ENCODE measurements around the gene FZD8. TPM values are rescaled to one million over a fixed set of nuclear protein-coding genes. Genes with fewer than 3 reads are reported as not detected.
"Not testable (repeated sequence)": the region's sequence is repeated elsewhere in the genome, so short reads cannot be mapped to it uniquely, and the experiment has no call there.

The FZD8 gene
- polyA plus RNA-seq, 1 donor (not counting 4 experiments of a cell fraction or from before 2014, with no cell fraction given): 1.5 TPM

DNA sequence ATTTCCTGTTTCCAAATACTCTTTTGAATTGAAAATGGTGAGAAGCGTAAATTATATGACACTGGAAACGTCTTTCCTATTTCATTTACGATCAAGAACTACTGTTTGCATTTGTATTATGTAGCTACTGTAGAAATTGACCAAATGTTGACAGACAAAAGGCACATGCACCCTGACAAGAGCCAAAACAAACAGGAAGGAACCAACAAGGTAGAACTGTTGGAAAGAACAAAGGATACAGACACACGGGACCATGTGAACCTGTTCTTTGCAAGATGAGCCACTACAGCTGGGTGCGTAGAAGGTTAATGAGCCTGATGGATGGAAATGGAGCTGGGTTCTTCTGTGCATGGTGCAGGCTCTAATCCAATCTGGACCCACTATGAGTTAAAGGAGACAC, 48.4 kb upstream of the FZD8 start:
- no peaks in the 10 kb centered on the region for H3K27me3 ChIP-seq (ENCODE audit: control insufficient read depth, extremely low read depth, insufficient read depth, low read length)
- TF ChIP-seq EZH2 (IDR thresholded peaks at IDR 0.05; ENCODE audit: low read length): no peak
- TF ChIP-seq, protein P1, sequence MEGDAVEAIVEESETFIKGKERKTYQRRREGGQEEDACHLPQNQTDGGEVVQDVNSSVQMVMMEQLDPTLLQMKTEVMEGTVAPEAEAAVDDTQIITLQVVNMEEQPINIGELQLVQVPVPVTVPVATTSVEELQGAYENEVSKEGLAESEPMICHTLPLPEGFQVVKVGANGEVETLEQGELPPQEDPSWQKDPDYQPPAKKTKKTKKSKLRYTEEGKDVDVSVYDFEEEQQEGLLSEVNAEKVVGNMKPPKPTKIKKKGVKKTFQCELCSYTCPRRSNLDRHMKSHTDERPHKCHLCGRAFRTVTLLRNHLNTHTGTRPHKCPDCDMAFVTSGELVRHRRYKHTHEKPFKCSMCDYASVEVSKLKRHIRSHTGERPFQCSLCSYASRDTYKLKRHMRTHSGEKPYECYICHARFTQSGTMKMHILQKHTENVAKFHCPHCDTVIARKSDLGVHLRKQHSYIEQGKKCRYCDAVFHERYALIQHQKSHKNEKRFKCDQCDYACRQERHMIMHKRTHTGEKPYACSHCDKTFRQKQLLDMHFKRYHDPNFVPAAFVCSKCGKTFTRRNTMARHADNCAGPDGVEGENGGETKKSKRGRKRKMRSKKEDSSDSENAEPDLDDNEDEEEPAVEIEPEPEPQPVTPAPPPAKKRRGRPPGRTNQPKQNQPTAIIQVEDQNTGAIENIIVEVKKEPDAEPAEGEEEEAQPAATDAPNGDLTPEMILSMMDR (optimal IDR thresholded peaks at IDR 0.05 in 1 of 3, IDR thresholded peaks at IDR 0.05 in 1 of 3, conservative IDR thresholded peaks at IDR 0.05 in 1 of 3; ENCODE audit: extremely low read depth in 1 of 3, insufficient read depth in 2 of 3, low read length in 3 of 3): no peak
- H2AFZ ChIP-seq (ENCODE audit: control insufficient read depth, low read length): no peak overlapping the region
- no peak overlapping the region for H3K9ac ChIP-seq (ENCODE audit: control insufficient read depth, extremely low read depth, insufficient read depth, low read length)
- H4K20me1 ChIP-seq (ENCODE audit: control insufficient read depth, extremely low read depth, insufficient read depth, low read length): no peaks in the 10 kb centered on the region
- no peaks in the 10 kb centered on the region for H3K4me1 ChIP-seq (ENCODE audit: control insufficient read depth, extremely low read depth, insufficient read depth, low read length)
- H3K4me3 ChIP-seq (ENCODE audit: control insufficient read depth in 2 of 3, extremely low read depth in 1 of 3, insufficient read depth in 2 of 3, low read depth in 1 of 3, low read length in 3 of 3): no peak overlapping the region
- dilution Hi-C loops (cut with MboI; ENCODE audit: extremely low pct_ligation_motif_present, low sequenced_read_pairs): no loop called here
- H3K36me3 ChIP-seq (ENCODE audit: control insufficient read depth in 2 of 2, extremely low read depth in 1 of 2, insufficient read depth in 2 of 2, low read length in 2 of 2): no peaks in the 10 kb centered on the region
- H3K9me1 ChIP-seq (ENCODE audit: control insufficient read depth, extremely low read depth, insufficient read depth, low read length): no peaks in the 10 kb centered on the region
- no peaks in the 10 kb centered on the region for H3K79me2 ChIP-seq (ENCODE audit: control insufficient read depth, insufficient read depth, low read length)
- FAIRE-seq (no peak), DNase-seq (ENCODE audit: low read depth, low spot score) (no peak)
- H3K9me3 ChIP-seq (ENCODE audit: control insufficient read depth, low read depth, low read length): no peaks in the 10 kb centered on the region
- H3K4me2 ChIP-seq (ENCODE audit: control insufficient read depth, extremely low read depth, insufficient read depth, low read depth, low read length): no peak overlapping the region
- no peak overlapping the region for H3K27ac ChIP-seq (ENCODE audit: control insufficient read depth, insufficient read depth, low read length)

GRCh38 chr10:35685858-35686257, 43.8 kb upstream of the FZD8 start:
- H3K36me3 ChIP-seq (ENCODE audit: control insufficient read depth in 2 of 2, extremely low read depth in 1 of 2, insufficient read depth in 2 of 2, low read length in 2 of 2); H2AFZ ChIP-seq (ENCODE audit: control insufficient read depth, low read length); H3K27me3 ChIP-seq (ENCODE audit: control insufficient read depth, extremely low read depth, insufficient read depth, low read length); H3K4me2 ChIP-seq (ENCODE audit: control insufficient read depth, extremely low read depth, insufficient read depth, low read depth, low read length); H3K4me3 ChIP-seq (ENCODE audit: control insufficient read depth in 2 of 3, extremely low read depth in 1 of 3, insufficient read depth in 2 of 3, low read depth in 1 of 3, low read length in 3 of 3); H3K27ac ChIP-seq (ENCODE audit: control insufficient read depth, insufficient read depth, low read length); H3K9me3 ChIP-seq (ENCODE audit: control insufficient read depth, low read depth, low read length); H3K4me1 ChIP-seq (ENCODE audit: control insufficient read depth, extremely low read depth, insufficient read depth, low read length); H3K9ac ChIP-seq (ENCODE audit: control insufficient read depth, extremely low read depth, insufficient read depth, low read length); dilution Hi-C loops (cut with MboI; ENCODE audit: extremely low pct_ligation_motif_present, low sequenced_read_pairs); H3K9me1 ChIP-seq (ENCODE audit: control insufficient read depth, extremely low read depth, insufficient read depth, low read length); DNase-seq (ENCODE audit: low read depth, low spot score); FAIRE-seq; H3K79me2 ChIP-seq (ENCODE audit: control insufficient read depth, insufficient read depth, low read length); H4K20me1 ChIP-seq (ENCODE audit: control insufficient read depth, extremely low read depth, insufficient read depth, low read length): not testable (repeated sequence)

- Histone ChIP-seq H3K9me1 (ENCODE audit: control insufficient read depth, extremely low read depth, insufficient read depth, low read length) (no peaks in the 10 kb centered on the region), H4K20me1 (ENCODE audit: control insufficient read depth, extremely low read depth, insufficient read depth, low read length) (no peaks in the 10 kb centered on the region), H3K4me2 (ENCODE audit: control insufficient read depth, extremely low read depth, insufficient read depth, low read depth, low read length) (no peak overlapping the region), H3K36me3 (ENCODE audit: control insufficient read depth in 2 of 2, extremely low read depth in 1 of 2, insufficient read depth in 2 of 2, low read length in 2 of 2) (no peaks in the 10 kb centered on the region), H3K9ac (ENCODE audit: control insufficient read depth, extremely low read depth, insufficient read depth, low read length) (no peak overlapping the region), H3K27ac (ENCODE audit: control insufficient read depth, insufficient read depth, low read length) (no peak overlapping the region), H3K4me3 (ENCODE audit: control insufficient read depth in 2 of 3, extremely low read depth in 1 of 3, insufficient read depth in 2 of 3, low read depth in 1 of 3, low read length in 3 of 3) (no peak overlapping the region), H3K27me3 (ENCODE audit: control insufficient read depth, extremely low read depth, insufficient read depth, low read length) (no peaks in the 10 kb centered on the region), H3K9me3 (ENCODE audit: control insufficient read depth, low read depth, low read length) (no peaks in the 10 kb centered on the region), H2AFZ (ENCODE audit: control insufficient read depth, low read length) (no peak overlapping the region), H3K4me1 (ENCODE audit: control insufficient read depth, extremely low read depth, insufficient read depth, low read length) (no peaks in the 10 kb centered on the region), H3K79me2 (ENCODE audit: control insufficient read depth, insufficient read depth, low read length) (no peaks in the 10 kb centered on the region)
- dilution Hi-C loops (cut with MboI; ENCODE audit: extremely low pct_ligation_motif_present, low sequenced_read_pairs): no loop called here
- DNase-seq (ENCODE audit: low read depth, low spot score) (no peak), FAIRE-seq (no peak)
- TF ChIP-seq EZH2 (IDR thresholded peaks at IDR 0.05; ENCODE audit: low read length): no peak
- TF ChIP-seq, protein P1 (optimal IDR thresholded peaks at IDR 0.05 in 1 of 3, IDR thresholded peaks at IDR 0.05 in 1 of 3, conservative IDR thresholded peaks at IDR 0.05 in 1 of 3; ENCODE audit: extremely low read depth in 1 of 3, insufficient read depth in 2 of 3, low read length in 3 of 3): no peak
These were observed 43.3 kb upstream of the FZD8 start for GRCh38 chr10:35685402-35685801.

All from keratinocyte (primary cell).